GM23248 (cell line): ENCODE measurements around the gene BTD. TPM values are rescaled to one million over a fixed set of nuclear protein-coding genes. Genes with fewer than 3 reads are reported as not detected.

Source experiments
- DNase-seq: peaks from one replicate; pipeline ENCODE4 v3.0.0-alpha.2; 2015
- H2AFZ ChIP-seq: fragments of 200-600 bp; sonication (generic); 2 replicates; pipeline ENCODE4 v1.6.1; 2016; ENCODE audit warnings: antibody characterized with exemption
- H3F3A ChIP-seq: fragments of 200-600 bp; sonication (generic); 2 replicates; pipeline ENCODE4 v1.6.1; 2016; ENCODE audit warnings: mild to moderate bottlenecking, antibody characterized with exemption, mixed run types; ENCODE audit not compliant: insufficient read depth
- H3K27ac ChIP-seq: fragments of 200-600 bp; sonication (generic); 2 replicates; pipeline ENCODE4 v1.5.1; 2016; ENCODE audit warnings: mild to moderate bottlenecking
- H3K27me3 ChIP-seq: fragments of 200-600 bp; sonication (generic); replicated peaks from 2 replicates; pipeline ENCODE4 v1.6.1; 2016; ENCODE audit warnings: mild to moderate bottlenecking; ENCODE audit not compliant: insufficient read depth
- H3K36me3 ChIP-seq: fragments of 200-600 bp; sonication (generic); 2 replicates; pipeline ENCODE4 v1.6.1; 2016; ENCODE audit warnings: low read depth, mild to moderate bottlenecking
- H3K4me1 ChIP-seq: fragments of 200-600 bp; sonication (generic); 2 replicates; pipeline ENCODE4 v1.6.1; 2016; ENCODE audit warnings: mild to moderate bottlenecking; ENCODE audit not compliant: insufficient read depth
- H3K4me2 ChIP-seq: fragments of 200-600 bp; sonication (generic); one replicate; pipeline ENCODE4 v1.6.1; 2016; ENCODE audit warnings: mild to moderate bottlenecking; ENCODE audit not compliant: unreplicated experiment
- H3K4me3 ChIP-seq: fragments of 200-600 bp; sonication (generic); 2 replicates; pipeline ENCODE4 v1.5.1; 2016; ENCODE audit warnings: mild to moderate bottlenecking
- H3K79me2 ChIP-seq: fragments of 200-600 bp; sonication (generic); 2 replicates; pipeline ENCODE4 v1.6.1; 2016; ENCODE audit warnings: mild to moderate bottlenecking; ENCODE audit not compliant: insufficient read depth
- H3K9ac ChIP-seq: fragments of 200-600 bp; sonication (generic); 2 replicates; pipeline ENCODE4 v1.6.1; 2016; ENCODE audit warnings: mild to moderate bottlenecking
- H3K9me2 ChIP-seq: fragments of 200-600 bp; sonication (generic); 2 replicates; pipeline ENCODE4 v1.6.1; 2016; ENCODE audit warnings: mixed run types, mild to moderate bottlenecking, moderate library complexity; ENCODE audit not compliant: insufficient read depth
- H3K9me3 ChIP-seq: fragments of 200-600 bp; sonication (generic); one replicate; pipeline ENCODE4 v1.6.1; 2017; ENCODE audit warnings: low read depth
- H4K20me1 ChIP-seq: fragments of 200-600 bp; sonication (generic); 2 replicates; pipeline ENCODE4 v1.6.0; 2016; ENCODE audit not compliant: insufficient read depth
- EZH2 ChIP-seq: fragments of 200-600 bp; sonication (generic); IDR thresholded peaks from 2 replicates; pipeline ENCODE4 v1.6.1; 2018; ENCODE audit warnings: antibody characterized with exemption, mild to moderate bottlenecking; ENCODE audit not compliant: insufficient read depth, poor library complexity, severe bottlenecking
- EZH2phosphoT487 ChIP-seq: fragments of 200-600 bp; sonication (generic); IDR thresholded peaks from 2 replicates; pipeline ENCODE4 v1.6.1; 2018; ENCODE audit warnings: antibody characterized with exemption, moderate library complexity, mild to moderate bottlenecking, low read depth; ENCODE audit not compliant: insufficient read depth
- WGBS, 2 experiments: methylation state at CpG; one replicate each; pipeline ENCODE4 v1.1.6; 2015 to 2017; ENCODE audit warnings: low lambda C conversion rate in 2 of 2, low coverage in 1 of 2; ENCODE audit errors: missing lambda C conversion rate in 2 of 2; 5-methylcytosine and 5-hydroxymethylcytosine counted together
- in situ Hi-C: fragments of 300-500 bp; cut with MboI; formaldehyde crosslinking; loops from 2 replicates; pipeline ENCODE4 v1.15.0; 2020
- polyA plus RNA-seq: library from polyadenylated mRNA; unstranded; fragments of >200 nt; fragmentation: Nextera tagmentation; extraction: Ambion mirVana; gene quantifications from 2 replicates; pipeline ENCODE4 v1.2.1, GENCODE V29; 2016
- total RNA-seq: library from RNA; depleted of rRNA; stranded (reverse); fragments of >200 nt; shearing (Covaris generic); gene quantifications from 2 replicates; pipeline ENCODE4 v1.2.3, GENCODE V29; 2014

The BTD gene
- total and polyA plus RNA-seq, 2 experiments from 2014 or later, result 20.1 to 48.0 TPM

- no peak overlapping the region for H3K9ac ChIP-seq
- in situ Hi-C loops, result no loop called here
Measured at GRCh38 chr3:15654891-15655290, 53.3 kb downstream of the BTD start.

GRCh38 chr3:15656342-15656741, 54.8 kb downstream of the BTD start:
- DNase-seq, result no peak
- Histone ChIP-seq H3K27me3 (no peaks in the 10 kb centered on the region), H3K4me2 (no peak overlapping the region), H3K9me2 (no peaks in the 10 kb centered on the region), H3K79me2 (no peaks in the 10 kb centered on the region), H4K20me1 (no peaks in the 10 kb centered on the region), H3K4me1 (no peaks in the 10 kb centered on the region), H3K27ac (no peak overlapping the region), H3K4me3 (no peak overlapping the region), H3K9me3 (no peaks in the 10 kb centered on the region), H3K9ac (no peak overlapping the region), H2AFZ (no peak overlapping the region), H3K36me3 (no peaks in the 10 kb centered on the region), H3F3A (0 out of 2 replicates have a peak, but pooled peaks cover 10% of the 10 kb centered on the region)
- in situ Hi-C loops, result no loop called here
- WGBS, 2 experiments, result 83% methylated on average over 5 of the region's 5 CpGs
- TF ChIP-seq EZH2, result no peak

More at GRCh38 chr3:15654891-15655290, 53.3 kb downstream of the BTD start:
- Histone ChIP-seq H3K4me2 (no peak overlapping the region), H3K4me3 (no peak overlapping the region), H3K9me2 (no peaks in the 10 kb centered on the region), H3K27ac (no peak overlapping the region), H3K9me3 (no peaks in the 10 kb centered on the region), H3K4me1 (no peaks in the 10 kb centered on the region), H4K20me1 (no peaks in the 10 kb centered on the region), H3K79me2 (no peaks in the 10 kb centered on the region), H3K27me3 (no peaks in the 10 kb centered on the region), H2AFZ (no peak overlapping the region), H3K36me3 (no peaks in the 10 kb centered on the region), H3F3A (0 out of 2 replicates have a peak, but pooled peaks cover 8% of the 10 kb centered on the region)
- TF ChIP-seq EZH2phosphoT487 (no peak), EZH2 (no peak)
- 97 to 99% methylated on average over 9 of the region's 9 CpGs for WGBS, 2 experiments
- no peak for DNase-seq

- Histone ChIP-seq H3K27ac (no peak overlapping the region), H4K20me1 (no peaks in the 10 kb centered on the region), H3K9ac (no peak overlapping the region), H2AFZ (no peak overlapping the region), H3K9me3 (no peaks in the 10 kb centered on the region), H3K36me3 (no peaks in the 10 kb centered on the region), H3K79me2 (no peaks in the 10 kb centered on the region), H3F3A (peaks cover 13% of the 10 kb centered on the region; the same call in 1 of the 2 replicates), H3K4me3 (no peak overlapping the region), H3K4me2 (no peak overlapping the region), H3K4me1 (no peaks in the 10 kb centered on the region), H3K9me2 (no peaks in the 10 kb centered on the region), H3K27me3 (no peaks in the 10 kb centered on the region)
- DNase-seq, result no peak
- in situ Hi-C loops, result no loop called here
- no peak for TF ChIP-seq EZH2phosphoT487
- no peak for TF ChIP-seq EZH2
Measured at GRCh38 chr3:15657016-15657415, 55.5 kb downstream of the BTD start.

DNA sequence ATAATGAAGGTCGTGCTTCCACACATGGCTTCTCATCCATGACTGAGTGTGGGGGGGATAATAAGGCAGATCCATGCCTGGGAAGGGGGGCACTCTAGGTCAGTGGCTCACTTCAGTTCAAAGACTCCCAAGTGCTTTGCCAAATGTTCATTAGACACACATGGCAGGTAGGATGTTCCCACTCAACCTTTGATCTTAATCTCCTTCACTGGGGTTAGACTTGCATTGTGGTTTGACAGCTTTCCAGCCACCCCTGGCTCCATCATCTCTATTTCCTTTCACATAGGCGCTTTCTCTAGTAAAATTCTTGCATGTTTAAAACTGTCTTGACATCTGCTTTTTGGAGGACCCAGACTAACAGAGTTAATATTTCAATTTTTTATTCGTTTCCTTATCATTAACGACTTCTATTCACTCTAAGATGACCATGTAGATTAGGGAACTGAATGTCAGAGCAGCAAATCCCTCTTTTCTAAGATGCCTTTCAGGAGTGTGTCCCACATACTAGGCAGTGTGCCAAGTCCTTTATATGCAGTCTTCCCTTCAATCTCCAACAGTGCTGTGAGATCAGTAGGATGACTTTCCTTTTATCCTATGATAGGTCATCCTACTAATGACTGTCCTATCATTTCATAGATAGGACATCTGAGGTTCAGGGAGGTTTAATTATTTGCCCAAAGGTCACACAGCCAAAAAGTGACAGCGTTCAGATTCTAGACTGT, 57.9 kb downstream of the BTD start:
- peaks cover 9% of the 10 kb centered on the region; the same call in 1 of the 2 replicates for H3F3A ChIP-seq
- H3K36me3 ChIP-seq, result no peaks in the 10 kb centered on the region
- no peak overlapping the region for H3K4me3 ChIP-seq
- WGBS, 2 experiments, result 67 to 76% methylated on average over 5 of the region's 5 CpGs
- no peaks in the 10 kb centered on the region for H3K9me2 ChIP-seq
- no peak overlapping the region for H2AFZ ChIP-seq
- no peak overlapping the region for H3K4me2 ChIP-seq
- H3K4me1 ChIP-seq, result no peaks in the 10 kb centered on the region
- TF ChIP-seq EZH2phosphoT487 (no peak), EZH2 (no peak)
- H3K27me3 ChIP-seq, result no peaks in the 10 kb centered on the region
- no peak overlapping the region for H3K27ac ChIP-seq
- DNase-seq, result peak; percentile 7
- H3K9me3 ChIP-seq, result no peaks in the 10 kb centered on the region
- H3K9ac ChIP-seq, result no peak overlapping the region
- no peaks in the 10 kb centered on the region for H3K79me2 ChIP-seq
- in situ Hi-C loops, result no loop called here
- no peaks in the 10 kb centered on the region for H4K20me1 ChIP-seq
